NCI-H2196 (cell line): ENCODE measurements around the gene PUS3.
A peak's percentile ranks its signal among the peaks of the same experiment; 100 is the strongest.
"Not testable (repeated sequence)": the region's sequence is repeated elsewhere in the genome, so short reads cannot be mapped to it uniquely, and the experiment has no call there.

Experiments
- DNase-seq: peaks from one replicate; lab custom pipeline; 2025; ENCODE audit not compliant: unreplicated experiment; lab: John Stamatoyannopoulos, UW

PUS3 gene

GRCh38 chr11:125921042-125921441, 18.0 kb upstream of the PUS3 start:
- no peak for DNase-seq

GRCh38 chr11:125918140-125918840, 15.3 kb upstream of the PUS3 start:
- DNase-seq = no peak

- no peak for DNase-seq
These were observed 13.8 kb upstream of the PUS3 start for GRCh38 chr11:125916683-125917347.

DNA sequence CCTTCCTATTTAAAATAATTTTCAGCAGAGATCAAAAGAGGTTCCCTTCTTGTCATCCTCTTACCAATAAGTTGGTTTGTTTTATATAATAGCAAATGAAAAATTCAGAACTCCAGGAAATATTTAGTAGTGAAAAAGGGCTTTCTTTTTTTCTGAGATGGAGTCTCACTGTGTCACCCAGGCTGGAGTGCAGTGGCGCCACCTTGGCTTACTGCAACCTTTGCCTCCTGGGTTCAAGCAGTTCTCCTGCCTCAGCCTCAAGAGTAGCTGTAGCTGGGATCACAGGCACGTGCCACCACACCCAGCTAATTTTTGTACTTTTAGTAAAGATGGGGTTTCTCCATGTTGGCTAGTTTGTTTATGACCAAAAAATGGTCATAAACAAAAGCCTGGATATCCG, 11.6 kb upstream of the PUS3 start:
- DNase-seq = not testable (repeated sequence)

DNA sequence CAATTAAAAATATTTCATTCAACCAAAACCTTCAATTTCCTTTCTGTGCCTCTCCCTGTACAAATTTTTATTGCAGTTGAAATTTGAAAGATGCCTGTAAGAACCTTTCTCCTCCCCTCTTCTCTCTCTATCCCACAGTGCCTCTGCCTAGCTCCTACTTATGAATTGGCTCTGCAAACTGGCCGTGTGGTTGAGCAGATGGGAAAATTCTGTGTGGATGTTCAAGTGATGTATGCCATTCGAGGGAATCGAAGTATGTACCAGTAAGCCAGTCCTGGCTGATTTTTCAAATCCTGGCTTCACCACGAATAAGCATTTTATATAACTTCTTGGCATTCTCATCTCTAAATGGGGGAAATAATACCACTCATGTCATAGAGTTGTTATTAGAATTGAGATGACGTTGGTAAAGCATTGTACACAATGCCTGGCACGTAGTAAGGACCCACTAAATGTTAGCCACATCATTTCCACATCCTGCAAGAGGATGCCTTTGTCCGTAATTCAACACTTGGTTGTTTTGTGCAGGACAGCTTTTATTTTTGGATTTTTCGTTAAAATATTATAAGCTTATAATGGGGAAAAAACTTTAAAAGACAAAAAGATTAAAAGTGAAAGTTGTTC, 7.3 kb upstream of the PUS3 start:
- DNase-seq = no peak

GRCh38 chr11:125904678-125905077, 1.7 kb upstream of the PUS3 start:
- DNase-seq = no peak

- DNase-seq = peak; percentile 21
These were observed 979 bp upstream of the PUS3 start, which contains the start of gene DDX25 for GRCh38 chr11:125903711-125904659. Gene DDX25 (plus strand): TSS chr11:125904508. CDS start chr11:125904518, 10 bp downstream.

GRCh38 chr11:125902277-125902926, 604 bp downstream of the PUS3 start:
- DNase-seq = no peak

GRCh38 chr11:125901872-125902271, 1.1 kb downstream of the PUS3 start:
- no peak for DNase-seq

DNA sequence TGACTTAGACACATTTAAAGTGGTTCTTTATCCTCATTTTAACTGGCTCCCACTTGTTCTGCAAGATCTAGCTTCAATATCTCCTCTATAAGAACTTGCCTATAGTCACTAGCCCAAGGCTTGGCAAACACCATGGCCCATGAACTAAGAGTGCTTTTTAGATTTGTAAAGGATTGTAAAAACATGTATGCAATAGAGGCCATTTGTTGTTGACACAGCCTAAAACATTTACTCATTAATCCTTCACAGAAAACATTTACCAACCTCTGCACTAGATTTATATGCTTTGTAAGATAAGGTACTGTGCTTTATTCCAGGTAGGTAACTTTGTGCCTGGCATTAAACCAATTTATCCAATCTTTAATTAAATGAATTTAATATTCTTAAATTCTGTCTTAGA, 10.0 kb downstream of the PUS3 start:
- DNase-seq = no peak

DNA sequence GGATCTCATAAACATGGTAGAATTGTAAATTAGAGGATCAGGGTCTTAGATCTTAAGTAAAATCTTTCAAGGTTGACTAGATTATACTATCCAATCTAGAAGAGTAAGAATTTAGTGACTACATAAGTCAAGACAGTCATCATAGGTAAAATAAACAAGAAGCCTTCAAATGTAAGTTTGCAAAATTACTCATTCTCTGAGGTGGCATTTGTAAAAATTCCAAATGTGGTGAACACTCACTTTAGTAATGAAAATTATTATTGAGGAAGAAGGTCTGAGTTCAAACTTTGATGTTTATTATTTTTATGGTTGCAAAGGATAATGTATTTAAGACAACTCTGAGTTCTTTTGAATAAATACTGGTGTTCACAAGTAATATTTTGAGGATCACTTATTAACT, 10.9 kb downstream of the PUS3 start:
- DNase-seq = no peak

GRCh38 chr11:125890447-125891100, 12.4 kb downstream of the PUS3 start:
- DNase-seq = no peak

- peak; percentile 97 for DNase-seq
These were observed 15.4 kb downstream of the PUS3 start, which contains the start of gene HYLS1 for GRCh38 chr11:125887373-125888324. Gene HYLS1 (plus strand): TSS chr11:125887668. CDS start chr11:125899369, 11,701 bp downstream.

- DNase-seq = peak; percentile 66
These were observed 16.0 kb downstream of the PUS3 start for GRCh38 chr11:125886997-125887372.

GRCh38 chr11:125883375-125883774, 19.6 kb downstream of the PUS3 start:
- no peak for DNase-seq

DNA sequence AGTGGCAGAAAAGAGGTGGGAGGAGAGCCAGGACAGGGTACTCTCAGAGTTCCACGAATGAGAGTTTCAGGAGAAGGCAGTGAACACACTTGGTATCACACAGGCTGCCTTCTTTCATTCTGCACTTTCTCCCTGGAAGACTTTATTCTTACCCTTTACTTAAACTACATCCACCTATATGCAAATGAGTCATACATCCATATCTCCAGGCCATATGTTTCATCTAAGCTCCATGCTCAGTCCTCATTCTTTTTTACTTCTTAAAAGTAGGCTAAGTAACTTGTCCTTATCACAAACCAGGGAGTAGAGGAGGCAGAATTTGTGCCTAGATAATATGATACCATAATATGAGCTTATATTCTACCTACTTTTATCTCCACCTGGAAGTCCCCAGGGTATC, 21.7 kb downstream of the PUS3 start:
- DNase-seq = no peak

- DNase-seq = peak; percentile 65
These were observed 28.4 kb downstream of the PUS3 start for GRCh38 chr11:125874556-125875124.

GRCh38 chr11:125873881-125874555, 29.0 kb downstream of the PUS3 start:
- no peak for DNase-seq
